HG03135 (cell line): ENCODE data around the gene SPAG17.

ENCODE experiments used
- ATAC-seq: cut with Tn5 transposase; IDR thresholded peaks from one replicate; pipeline ENCODE4 v1.9.1; 2021; ENCODE audit warnings: mild to moderate bottlenecking, moderate library complexity; ENCODE audit not compliant: unreplicated experiment

SPAG17 gene

GRCh38 chr1:118185084-118185832 lies at the start of gene SPAG17:
Gene SPAG17 (minus strand): TSS chr1:118185228. CDS start chr1:118185157, 71 bp downstream.
- ATAC-seq = no peak

GRCh38 chr1:118225471-118225870 lies 40.4 kb upstream of the SPAG17 start:
- no peak for ATAC-seq

GRCh38 chr1:118223426-118223825 lies 38.4 kb upstream of the SPAG17 start:
- no peak for ATAC-seq

- no peak for ATAC-seq
Observed at GRCh38 chr1:118219438-118219837, 34.4 kb upstream of the SPAG17 start.

GRCh38 chr1:118217141-118217838 lies 32.3 kb upstream of the SPAG17 start:
- ATAC-seq = no peak

- no peak for ATAC-seq
Observed at GRCh38 chr1:118214866-118215265, 29.8 kb upstream of the SPAG17 start.

- no peak for ATAC-seq
Observed at GRCh38 chr1:118210723-118211110, 25.7 kb upstream of the SPAG17 start.

- ATAC-seq = no peak
Observed at GRCh38 chr1:118210051-118210722, 25.2 kb upstream of the SPAG17 start.

- no peak for ATAC-seq
Observed at GRCh38 chr1:118209648-118210047, 24.6 kb upstream of the SPAG17 start.

- no peak for ATAC-seq
Observed at GRCh38 chr1:118206966-118207365, 21.9 kb upstream of the SPAG17 start.

- ATAC-seq = no peak
Observed at GRCh38 chr1:118204648-118205047, 19.6 kb upstream of the SPAG17 start.

GRCh38 chr1:118204105-118204504 lies 19.1 kb upstream of the SPAG17 start:
- ATAC-seq = no peak

- ATAC-seq = no peak
Observed at GRCh38 chr1:118202076-118202608, 17.1 kb upstream of the SPAG17 start.

- ATAC-seq = no peak
Observed at GRCh38 chr1:118201524-118201923, 16.5 kb upstream of the SPAG17 start.

GRCh38 chr1:118200836-118201235 lies 15.8 kb upstream of the SPAG17 start:
- ATAC-seq = no peak

GRCh38 chr1:118190561-118190960 lies 5.5 kb upstream of the SPAG17 start:
- ATAC-seq = no peak

GRCh38 chr1:118189564-118189963 lies 4.5 kb upstream of the SPAG17 start:
- ATAC-seq = no peak

- ATAC-seq = no peak
Observed at GRCh38 chr1:118188411-118188810, 3.4 kb upstream of the SPAG17 start.

GRCh38 chr1:118186026-118186425 lies 998 bp upstream of the SPAG17 start:
- no peak for ATAC-seq

- no peak for ATAC-seq
Observed at GRCh38 chr1:118184739-118185083, 317 bp downstream of the SPAG17 start.

GRCh38 chr1:118183586-118183985 lies 1.4 kb downstream of the SPAG17 start:
- no peak for ATAC-seq

GRCh38 chr1:118177998-118178397 lies 7.0 kb downstream of the SPAG17 start:
- ATAC-seq = no peak
